SK-N-SH (cell line): ENCODE results near the gene KLHDC7B. TPM values are rescaled to one million over a fixed set of nuclear protein-coding genes. Genes with fewer than 3 reads are reported as not detected.

ENCODE experiments used
- CTCF ChIA-PET: fragments of 300-600, 350-600 bp; formaldehyde crosslinking; extraction: SDS; loops from one replicate; lab custom pipeline; 2021; lab: Yijun Ruan, JAX
- POLR2A ChIA-PET: fragments of 350-600 bp; sonication (Branson Sonifier 250); formaldehyde crosslinking; extraction: SDS; loops from one replicate; lab custom pipeline; 2020; ENCODE audit warnings: antibody characterized with exemption, inconsistent platforms; lab: Yijun Ruan, JAX
- DNase-seq: peaks from one replicate; pipeline ENCODE4 v3.0.0; 2012
- H2AFZ ChIP-seq: fragments of 200-600 bp; sonication (generic); 2 replicates; pipeline ENCODE4 v1.8.1; 2016; ENCODE audit warnings: antibody characterized with exemption, mild to moderate bottlenecking, low read depth
- H3F3A ChIP-seq: fragments of 200-600 bp; sonication (generic); replicated peaks from 2 replicates; pipeline ENCODE3; 2016; ENCODE audit warnings: antibody characterized with exemption, mild to moderate bottlenecking; ENCODE audit not compliant: insufficient read depth
- H3K27ac ChIP-seq, 2 experiments: fragments of 200-500 bp in 1 of 2; fragments of 200-600 bp in 1 of 2; sonication (Bioruptor generic) in 1 of 2; sonication (generic), shearing (Covaris generic) in 1 of 2; 2 replicates each; pipeline versions ENCODE4 v1.5.1 to v1.6.1; 2014 to 2016; ENCODE audit warnings: low read depth in 2 of 2, inconsistent platforms in 1 of 2, low read length in 1 of 2, mild to moderate bottlenecking in 1 of 2, mixed read lengths in 1 of 2
- H3K27me3 ChIP-seq: fragments of 200-600 bp; sonication (generic), shearing (Covaris generic); 2 replicates; pipeline ENCODE4 v1.6.1; 2016; ENCODE audit warnings: mixed run types; ENCODE audit not compliant: insufficient read depth
- H3K36me3 ChIP-seq, 2 experiments: fragments of 200-500 bp in 1 of 2; fragments of 200-600 bp in 1 of 2; sonication (Bioruptor generic) in 1 of 2; sonication (generic) in 1 of 2; replicated peaks in 1 of 2; 2 replicates each; pipeline versions ENCODE3 to v1.5.1; 2014 to 2016; ENCODE audit warnings: low read length in 1 of 2, mild to moderate bottlenecking in 1 of 2; ENCODE audit not compliant: insufficient read depth in 2 of 2, control insufficient read depth in 1 of 2
- H3K4me1 ChIP-seq, 2 experiments: fragments of 200-500 bp in 1 of 2; fragments of 200-600 bp in 1 of 2; sonication (Bioruptor generic) in 1 of 2; sonication (generic), shearing (Covaris generic) in 1 of 2; 2 replicates each; pipeline versions ENCODE4 v1.5.1 to v1.6.1; 2014 to 2016; ENCODE audit warnings: low read depth in 1 of 2, low read length in 1 of 2, mixed run types in 1 of 2; ENCODE audit not compliant: insufficient read depth in 2 of 2, control insufficient read depth in 1 of 2
- H3K4me2 ChIP-seq: fragments of 200-600 bp; sonication (generic), shearing (Covaris generic); 2 replicates; pipeline ENCODE4 v1.6.1; 2017; ENCODE audit warnings: mixed run types
- H3K4me3 ChIP-seq, 2 experiments: fragments of 200-500 bp in 1 of 2; fragments of 200-600 bp in 1 of 2; sonication (Bioruptor generic) in 1 of 2; sonication (generic), shearing (Covaris generic) in 1 of 2; 2 replicates each; pipeline versions ENCODE4 v1.5.1 to v1.8.1; 2014 to 2016; ENCODE audit warnings: low read depth in 2 of 2, inconsistent platforms in 1 of 2, low read length in 1 of 2, mild to moderate bottlenecking in 1 of 2, mixed read lengths in 1 of 2, moderate library complexity in 1 of 2
- H3K79me2 ChIP-seq: fragments of 200-600 bp; sonication (generic); 2 replicates; pipeline ENCODE4 v1.8.1; 2017; ENCODE audit warnings: mild to moderate bottlenecking; ENCODE audit not compliant: insufficient read depth
- H3K9ac ChIP-seq: fragments of 200-600 bp; sonication (generic); 2 replicates; pipeline ENCODE4 v1.6.1; 2017; ENCODE audit warnings: mixed run types
- H3K9me2 ChIP-seq: fragments of 200-600 bp; sonication (generic); 2 replicates; pipeline ENCODE4 v1.6.1; 2017; ENCODE audit warnings: mixed run types
- H3K9me3 ChIP-seq: fragments of 200-600 bp; sonication (generic); 2 replicates; pipeline ENCODE4 v1.6.1; 2017; ENCODE audit warnings: mixed run types, mild to moderate bottlenecking, moderate library complexity
- H4K20me1 ChIP-seq: fragments of 200-600 bp; sonication (generic); 2 replicates; pipeline ENCODE4 v1.6.1; 2017; ENCODE audit warnings: mild to moderate bottlenecking, mixed run types; ENCODE audit not compliant: insufficient read depth
- ELF1 ChIP-seq: IDR thresholded peaks from 2 replicates; pipeline ENCODE4 v1.4.0; 2012
- EP300 ChIP-seq, 2 experiments: IDR thresholded peaks; 2 replicates each; pipeline versions ENCODE4 v1.4.0 to v1.6.1; 2012; ENCODE audit warnings: borderline replicate concordance in 1 of 2, low read depth in 1 of 2, low read length in 1 of 2
- FOXJ3 ChIP-seq: sonication (generic); formaldehyde crosslinking; IDR thresholded peaks from 2 replicates; pipeline ENCODE4 v1.5.1; 2020; ENCODE audit warnings: mild to moderate bottlenecking, missing genetic modification reagents
- FOXM1 ChIP-seq: IDR thresholded peaks from 2 replicates; pipeline ENCODE4 v1.4.0; 2012; ENCODE audit warnings: low read depth, mild to moderate bottlenecking
- MXI1 ChIP-seq: IDR thresholded peaks from 2 replicates; pipeline ENCODE4 v1.6.1; 2012; ENCODE audit warnings: mild to moderate bottlenecking, low read depth, low read length, improper control_type of control experiment
- NFIC ChIP-seq: IDR thresholded peaks from 2 replicates; pipeline ENCODE4 v1.4.0; 2012; ENCODE audit warnings: borderline replicate concordance
- NRF1 ChIP-seq: IDR thresholded peaks from 2 replicates; pipeline ENCODE4 v1.6.1; 2012; ENCODE audit warnings: low read depth, mild to moderate bottlenecking, low read length
- TAF1 ChIP-seq: IDR thresholded peaks from 2 replicates; pipeline ENCODE4 v1.6.1; 2012; ENCODE audit warnings: low read depth, mild to moderate bottlenecking, low read length, moderate library complexity, borderline replicate concordance
- TCF12 ChIP-seq: IDR thresholded peaks from 2 replicates; pipeline ENCODE4 v1.4.0; 2012
- WGBS: methylation state at CpG from one replicate; pipeline ENCODE4 v1.1.6; 2017; ENCODE audit warnings: low lambda C conversion rate; 5-methylcytosine and 5-hydroxymethylcytosine counted together
- polyA plus RNA-seq, 3 experiments: library from polyadenylated mRNA; depleted of rRNA; stranded (reverse); fragments of >200 nt; gene quantifications; 2 replicates each; pipeline ENCODE4 v1.2.3, GENCODE V29; 2012
- TF ChIP-seq, protein P1 (sequence below): IDR thresholded peaks from 2 replicates; pipeline ENCODE4 v1.4.0; 2012; ENCODE audit warnings: low read depth
- TF ChIP-seq, protein P2 (sequence below): IDR thresholded peaks from 2 replicates; pipeline ENCODE4 v1.4.0; 2012; ENCODE audit warnings: low read depth, borderline replicate concordance
- TF ChIP-seq, protein P3 (sequence below): fragments of 200-600 bp; sonication (generic); IDR thresholded peaks from 2 replicates; pipeline ENCODE4 v1.6.1; 2017; ENCODE audit warnings: antibody characterized with exemption, mild to moderate bottlenecking, moderate library complexity
- TF ChIP-seq, protein P4 (sequence below): fragments of 150-350 bp; IDR thresholded peaks from 2 replicates; pipeline ENCODE4 v1.6.1; 2016; ENCODE audit warnings: mild to moderate bottlenecking, low read depth, low read length
- TF ChIP-seq, protein P5 (sequence below): IDR thresholded peaks from 2 replicates; pipeline ENCODE4 v1.6.1; 2012; ENCODE audit warnings: mild to moderate bottlenecking, low read depth, low read length, moderate library complexity

Gene KLHDC7B
- polyA plus RNA-seq, 1 of the 3 experiments (the other 2 are of a cell fraction): 0.07 TPM

DNA sequence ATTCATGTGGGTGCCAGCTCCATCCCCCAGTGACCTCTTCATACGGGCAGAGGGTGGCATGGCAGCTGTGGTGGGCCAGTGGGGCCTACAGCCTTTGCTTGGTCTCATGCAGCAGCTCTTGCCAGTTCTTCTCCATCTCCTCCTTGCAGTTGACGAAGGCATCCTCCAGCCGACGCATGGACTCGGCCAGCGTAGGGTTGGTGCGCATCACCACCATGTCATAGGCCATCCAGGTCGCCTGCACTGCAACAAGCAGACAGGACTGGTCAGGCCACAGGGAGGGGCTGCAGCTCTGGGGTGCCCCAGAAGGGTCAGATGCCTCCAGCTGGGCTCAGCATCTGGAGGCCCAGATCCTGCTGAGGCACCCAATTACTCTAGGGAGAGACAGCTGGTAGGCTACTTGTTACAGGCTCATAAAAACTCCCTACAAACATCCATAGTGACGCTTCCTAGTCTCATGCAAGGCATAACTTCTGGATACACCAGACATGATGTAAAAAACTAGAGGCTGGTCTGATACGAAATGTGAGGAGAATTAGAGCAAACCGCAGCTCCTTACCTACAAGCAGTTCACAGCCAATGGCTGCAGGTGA is 5.6 kb downstream of the KLHDC7B start:
- H3K4me3 ChIP-seq: no peak overlapping the region
- ChIA-PET CTCF (interaction anchor here (1.4 to 5.3 kb wide), 3 partner anchors 8 to 26 kb away, joined by 3 to 26 read pairs (median 10); partner anchors contain the start of genes SCO2 and SYCE3), POLR2A (no interaction called here)
- H4K20me1 ChIP-seq: no peaks in the 10 kb centered on the region
- H3K4me1 ChIP-seq: no peaks in the 10 kb centered on the region; a peak in 1 of 4 replicates
- 84% methylated on average over 9 of the region's 11 CpGs for WGBS
- no peak overlapping the region for H3K4me2 ChIP-seq
- H3K27ac ChIP-seq: no peak overlapping the region
- no peaks in the 10 kb centered on the region for H3K9me3 ChIP-seq
- H2AFZ ChIP-seq: no peak overlapping the region
- TF ChIP-seq ELF1 (no peak), NRF1 (no peak), FOXM1 (no peak), TCF12 (no peak), EP300 (IDR thresholded peaks at IDR 0.05; ENCODE audit: borderline replicate concordance in 1 of 2, low read depth in 1 of 2, low read length in 1 of 2) (no peak), FOXJ3 (CRISPR knock-in tag) (no peak), TAF1 (no peak), NFIC (no peak), MXI1 (no peak)
- TF ChIP-seq, protein P1, sequence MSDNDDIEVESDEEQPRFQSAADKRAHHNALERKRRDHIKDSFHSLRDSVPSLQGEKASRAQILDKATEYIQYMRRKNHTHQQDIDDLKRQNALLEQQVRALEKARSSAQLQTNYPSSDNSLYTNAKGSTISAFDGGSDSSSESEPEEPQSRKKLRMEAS: no peak
- TF ChIP-seq, protein P2, sequence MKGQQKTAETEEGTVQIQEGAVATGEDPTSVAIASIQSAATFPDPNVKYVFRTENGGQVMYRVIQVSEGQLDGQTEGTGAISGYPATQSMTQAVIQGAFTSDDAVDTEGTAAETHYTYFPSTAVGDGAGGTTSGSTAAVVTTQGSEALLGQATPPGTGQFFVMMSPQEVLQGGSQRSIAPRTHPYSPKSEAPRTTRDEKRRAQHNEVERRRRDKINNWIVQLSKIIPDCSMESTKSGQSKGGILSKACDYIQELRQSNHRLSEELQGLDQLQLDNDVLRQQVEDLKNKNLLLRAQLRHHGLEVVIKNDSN: no peak
- TF ChIP-seq, protein P3, sequence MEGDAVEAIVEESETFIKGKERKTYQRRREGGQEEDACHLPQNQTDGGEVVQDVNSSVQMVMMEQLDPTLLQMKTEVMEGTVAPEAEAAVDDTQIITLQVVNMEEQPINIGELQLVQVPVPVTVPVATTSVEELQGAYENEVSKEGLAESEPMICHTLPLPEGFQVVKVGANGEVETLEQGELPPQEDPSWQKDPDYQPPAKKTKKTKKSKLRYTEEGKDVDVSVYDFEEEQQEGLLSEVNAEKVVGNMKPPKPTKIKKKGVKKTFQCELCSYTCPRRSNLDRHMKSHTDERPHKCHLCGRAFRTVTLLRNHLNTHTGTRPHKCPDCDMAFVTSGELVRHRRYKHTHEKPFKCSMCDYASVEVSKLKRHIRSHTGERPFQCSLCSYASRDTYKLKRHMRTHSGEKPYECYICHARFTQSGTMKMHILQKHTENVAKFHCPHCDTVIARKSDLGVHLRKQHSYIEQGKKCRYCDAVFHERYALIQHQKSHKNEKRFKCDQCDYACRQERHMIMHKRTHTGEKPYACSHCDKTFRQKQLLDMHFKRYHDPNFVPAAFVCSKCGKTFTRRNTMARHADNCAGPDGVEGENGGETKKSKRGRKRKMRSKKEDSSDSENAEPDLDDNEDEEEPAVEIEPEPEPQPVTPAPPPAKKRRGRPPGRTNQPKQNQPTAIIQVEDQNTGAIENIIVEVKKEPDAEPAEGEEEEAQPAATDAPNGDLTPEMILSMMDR: no peak
- TF ChIP-seq, protein P4, sequence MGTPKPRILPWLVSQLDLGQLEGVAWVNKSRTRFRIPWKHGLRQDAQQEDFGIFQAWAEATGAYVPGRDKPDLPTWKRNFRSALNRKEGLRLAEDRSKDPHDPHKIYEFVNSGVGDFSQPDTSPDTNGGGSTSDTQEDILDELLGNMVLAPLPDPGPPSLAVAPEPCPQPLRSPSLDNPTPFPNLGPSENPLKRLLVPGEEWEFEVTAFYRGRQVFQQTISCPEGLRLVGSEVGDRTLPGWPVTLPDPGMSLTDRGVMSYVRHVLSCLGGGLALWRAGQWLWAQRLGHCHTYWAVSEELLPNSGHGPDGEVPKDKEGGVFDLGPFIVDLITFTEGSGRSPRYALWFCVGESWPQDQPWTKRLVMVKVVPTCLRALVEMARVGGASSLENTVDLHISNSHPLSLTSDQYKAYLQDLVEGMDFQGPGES: no peak
- TF ChIP-seq, protein P5, sequence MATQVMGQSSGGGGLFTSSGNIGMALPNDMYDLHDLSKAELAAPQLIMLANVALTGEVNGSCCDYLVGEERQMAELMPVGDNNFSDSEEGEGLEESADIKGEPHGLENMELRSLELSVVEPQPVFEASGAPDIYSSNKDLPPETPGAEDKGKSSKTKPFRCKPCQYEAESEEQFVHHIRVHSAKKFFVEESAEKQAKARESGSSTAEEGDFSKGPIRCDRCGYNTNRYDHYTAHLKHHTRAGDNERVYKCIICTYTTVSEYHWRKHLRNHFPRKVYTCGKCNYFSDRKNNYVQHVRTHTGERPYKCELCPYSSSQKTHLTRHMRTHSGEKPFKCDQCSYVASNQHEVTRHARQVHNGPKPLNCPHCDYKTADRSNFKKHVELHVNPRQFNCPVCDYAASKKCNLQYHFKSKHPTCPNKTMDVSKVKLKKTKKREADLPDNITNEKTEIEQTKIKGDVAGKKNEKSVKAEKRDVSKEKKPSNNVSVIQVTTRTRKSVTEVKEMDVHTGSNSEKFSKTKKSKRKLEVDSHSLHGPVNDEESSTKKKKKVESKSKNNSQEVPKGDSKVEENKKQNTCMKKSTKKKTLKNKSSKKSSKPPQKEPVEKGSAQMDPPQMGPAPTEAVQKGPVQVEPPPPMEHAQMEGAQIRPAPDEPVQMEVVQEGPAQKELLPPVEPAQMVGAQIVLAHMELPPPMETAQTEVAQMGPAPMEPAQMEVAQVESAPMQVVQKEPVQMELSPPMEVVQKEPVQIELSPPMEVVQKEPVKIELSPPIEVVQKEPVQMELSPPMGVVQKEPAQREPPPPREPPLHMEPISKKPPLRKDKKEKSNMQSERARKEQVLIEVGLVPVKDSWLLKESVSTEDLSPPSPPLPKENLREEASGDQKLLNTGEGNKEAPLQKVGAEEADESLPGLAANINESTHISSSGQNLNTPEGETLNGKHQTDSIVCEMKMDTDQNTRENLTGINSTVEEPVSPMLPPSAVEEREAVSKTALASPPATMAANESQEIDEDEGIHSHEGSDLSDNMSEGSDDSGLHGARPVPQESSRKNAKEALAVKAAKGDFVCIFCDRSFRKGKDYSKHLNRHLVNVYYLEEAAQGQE: no peak
- no peaks in the 10 kb centered on the region for H3K79me2 ChIP-seq
- DNase-seq: no peak
- H3K9ac ChIP-seq: no peak overlapping the region
- no peaks in the 10 kb centered on the region for H3K27me3 ChIP-seq
- H3K9me2 ChIP-seq: no peaks in the 10 kb centered on the region
- no peaks in the 10 kb centered on the region for H3K36me3 ChIP-seq
- H3F3A ChIP-seq: peaks cover 2% of the 10 kb centered on the region
